ENCODE data around the gene COG6.

COG6 gene

GRCh38 chr13:39682310-39682709, 26.8 kb downstream of the COG6 start:
- no peak for DNase-seq (ENCODE audit: low read depth)

DNA sequence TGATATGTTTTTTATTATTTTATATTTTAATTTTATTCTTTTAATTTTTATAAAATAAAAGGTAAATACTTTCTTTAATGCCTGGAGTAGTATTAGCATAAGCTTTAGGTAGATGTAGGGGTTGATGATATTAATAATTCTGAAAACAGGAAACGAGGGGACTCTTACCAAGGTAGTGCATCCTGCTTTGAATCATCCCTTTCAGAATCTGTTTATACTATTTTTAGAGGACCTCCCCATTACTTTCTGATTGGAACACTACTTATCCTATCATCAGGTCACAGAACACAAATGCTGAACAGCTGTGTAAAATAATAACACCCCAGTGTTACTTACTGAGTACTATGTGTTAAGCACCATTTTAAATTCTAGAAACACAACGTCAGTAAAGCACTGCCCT, 27.3 kb downstream of the COG6 start:
- no peak for DNase-seq (ENCODE audit: low read depth)

DNA sequence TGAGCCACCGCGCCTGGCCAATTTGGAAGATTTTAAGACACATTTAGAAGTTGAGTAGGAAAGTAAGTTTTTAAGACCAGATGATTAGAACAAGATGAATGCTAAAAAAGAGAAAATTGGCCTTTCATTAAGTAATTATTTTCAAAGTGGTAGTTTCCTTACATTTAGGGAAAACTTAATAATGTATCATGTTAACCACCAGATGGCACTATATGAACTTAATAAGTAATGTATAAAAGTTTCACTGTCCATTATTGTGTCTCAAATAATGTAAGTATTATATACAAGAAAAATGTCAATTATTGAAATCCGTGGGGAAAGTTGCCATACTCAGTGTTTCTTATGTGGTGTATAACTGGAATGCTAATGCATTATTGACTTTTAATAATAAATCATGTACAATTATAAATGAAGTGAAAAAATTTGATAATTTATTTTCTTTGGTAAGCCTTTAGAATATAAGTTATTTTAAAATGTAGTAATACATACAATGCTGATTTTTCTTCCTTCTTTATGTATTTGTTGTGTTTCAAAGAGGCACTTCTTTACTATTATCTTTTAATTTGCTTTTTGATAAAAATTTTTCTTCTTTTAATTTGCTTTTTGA, 29.2 kb downstream of the COG6 start:
- no peak for DNase-seq (ENCODE audit: low read depth)

DNA sequence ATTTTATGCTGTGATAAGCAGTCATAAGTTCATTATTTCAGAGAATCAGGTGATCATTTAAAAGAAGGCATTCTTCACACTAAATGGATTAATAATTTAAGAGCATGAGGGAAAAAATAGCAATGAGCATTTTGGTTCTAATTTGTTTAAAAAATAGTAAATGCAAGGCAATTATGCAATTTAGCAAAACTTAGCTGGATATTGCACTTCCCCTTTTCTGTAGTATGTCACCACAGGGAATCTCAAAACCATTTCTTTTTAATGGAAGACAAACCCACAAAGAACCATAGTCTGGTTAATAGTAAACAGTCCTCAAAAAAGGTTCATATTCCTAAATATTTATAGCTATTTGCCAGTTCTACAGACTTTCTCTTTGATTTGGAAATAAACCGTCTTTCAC, 30.2 kb downstream of the COG6 start:
- DNase-seq (ENCODE audit: low read depth) = no peak

- no peak for DNase-seq (ENCODE audit: low read depth)
Observed at GRCh38 chr13:39688278-39688677, 32.8 kb downstream of the COG6 start.

DNA sequence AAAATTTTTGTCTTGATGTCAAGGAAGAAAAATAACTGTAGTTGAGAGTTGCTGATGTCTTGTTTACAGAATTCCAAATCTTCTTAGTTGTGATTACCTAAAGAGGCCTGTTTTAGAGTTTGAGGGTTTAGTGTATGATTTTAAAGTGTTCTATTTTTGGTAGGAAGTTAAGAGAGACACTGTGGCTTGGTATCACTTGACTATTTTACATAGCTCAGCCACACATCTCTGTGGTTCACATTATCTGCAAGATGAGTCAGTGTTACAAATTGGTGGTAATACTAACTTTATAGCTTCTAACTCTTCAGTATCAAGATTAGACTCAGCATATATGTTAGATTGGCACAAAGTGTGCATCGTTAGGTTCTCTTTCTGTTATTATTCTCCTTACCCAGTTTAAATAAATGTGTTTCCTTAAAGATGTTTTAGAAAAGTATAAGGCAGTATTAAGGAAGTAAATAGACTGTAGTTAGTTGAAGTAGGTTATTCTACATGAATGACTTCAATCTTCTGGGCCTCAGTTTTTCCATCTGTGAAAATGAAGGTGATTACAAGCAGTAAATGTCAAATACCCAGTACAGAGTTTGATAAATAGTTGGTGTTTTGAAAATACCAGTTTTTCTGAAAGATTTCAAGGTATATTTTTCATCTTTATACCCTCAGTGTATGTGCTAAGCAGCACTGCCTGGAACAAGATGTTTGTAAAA, 33.4 kb downstream of the COG6 start:
- DNase-seq (ENCODE audit: low read depth) = no peak

GRCh38 chr13:39692660-39693438, 37.4 kb downstream of the COG6 start:
- DNase-seq (ENCODE audit: low read depth) = no peak

GRCh38 chr13:39699274-39699673, 43.8 kb downstream of the COG6 start:
- DNase-seq (ENCODE audit: low read depth) = no peak

DNA sequence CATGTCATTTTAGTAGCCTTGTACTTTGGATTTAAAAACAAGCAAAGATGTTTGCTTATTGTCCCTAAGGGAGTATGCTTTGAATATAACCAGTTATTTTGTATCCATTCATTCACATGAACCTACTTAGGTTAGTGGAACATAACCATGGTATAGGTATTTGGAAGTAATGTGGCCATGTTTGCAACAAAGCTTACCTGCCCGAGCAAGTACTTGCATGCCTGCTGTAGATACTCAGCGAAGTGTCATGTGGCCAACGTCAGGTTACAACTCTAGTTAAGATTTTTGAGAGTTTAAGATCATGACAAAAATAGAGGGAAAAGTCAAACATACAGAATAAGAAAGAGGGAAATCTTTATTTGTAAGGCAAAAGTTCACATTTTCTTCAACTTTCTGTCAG, 57.2 kb downstream of the COG6 start:
- DNase-seq (ENCODE audit: low read depth) = no peak

DNA sequence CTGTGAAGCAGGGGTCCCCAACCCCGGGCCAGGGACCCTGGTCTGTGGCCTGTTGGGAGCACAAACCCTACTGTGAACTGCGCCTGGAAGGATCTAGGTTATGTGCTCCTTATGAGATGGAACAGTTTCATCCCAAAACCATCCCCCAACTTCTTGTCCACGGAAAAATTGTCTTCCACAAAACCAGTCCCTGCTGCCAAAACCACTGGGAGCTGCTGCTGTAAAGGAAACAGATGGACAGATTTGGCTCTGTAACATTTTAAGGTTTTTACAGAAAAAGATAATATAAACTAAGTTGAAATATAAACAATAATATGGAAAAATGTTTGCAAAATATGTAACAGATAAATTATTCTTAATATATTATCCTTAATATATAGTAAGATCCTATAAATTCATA, 73.7 kb downstream of the COG6 start:
- DNase-seq (ENCODE audit: low read depth) = no peak

- DNase-seq (ENCODE audit: low read depth) = no peak
Observed at GRCh38 chr13:39734952-39735351, 79.5 kb downstream of the COG6 start.

- DNase-seq (ENCODE audit: low read depth) = no peak
Observed at GRCh38 chr13:39737047-39737446, 81.6 kb downstream of the COG6 start.

- no peak for DNase-seq (ENCODE audit: low read depth)
Observed at GRCh38 chr13:39740761-39741160, 85.3 kb downstream of the COG6 start.

GRCh38 chr13:39748961-39749360, 93.5 kb downstream of the COG6 start:
- no peak for DNase-seq (ENCODE audit: low read depth)

DNA sequence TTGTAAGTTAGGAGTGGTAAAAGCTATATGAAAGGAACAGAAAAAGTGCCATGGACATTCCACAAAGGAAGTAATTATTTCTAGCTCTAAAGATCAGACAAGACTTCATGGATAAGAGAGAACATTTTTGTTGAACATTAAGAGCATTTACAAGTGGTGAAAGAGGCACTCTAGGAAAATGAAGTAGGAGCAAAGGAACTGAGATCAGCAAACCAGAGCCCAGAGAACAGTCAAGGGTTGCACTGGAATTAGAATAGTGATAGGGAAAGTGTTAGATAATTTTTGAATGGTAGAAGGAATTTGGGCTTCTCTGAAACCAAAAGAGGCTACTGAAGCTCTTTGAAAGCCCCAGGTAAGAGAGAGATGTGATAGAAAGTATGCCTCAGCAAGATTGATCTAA, 94.1 kb downstream of the COG6 start:
- DNase-seq (ENCODE audit: low read depth) = no peak

DNA sequence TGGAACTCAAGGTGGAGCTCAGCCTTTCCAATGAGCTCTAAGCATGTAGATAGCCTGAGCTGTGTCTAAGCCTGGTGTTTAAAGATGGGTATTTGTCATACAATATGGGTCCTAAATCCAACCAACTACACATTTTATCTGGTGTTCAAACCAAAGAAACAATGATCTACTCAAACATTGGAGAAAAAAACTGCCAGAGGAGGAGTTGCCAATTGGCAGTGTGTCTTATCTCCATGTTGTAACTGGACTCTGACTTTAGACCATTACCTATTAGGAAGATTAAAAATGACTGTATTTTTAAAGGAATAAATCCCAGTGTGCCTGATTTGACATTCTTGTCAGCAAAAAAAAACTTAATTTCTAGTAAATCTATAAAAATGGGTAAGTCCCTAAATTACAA, 96.3 kb downstream of the COG6 start:
- no peak for DNase-seq (ENCODE audit: low read depth)

DNA sequence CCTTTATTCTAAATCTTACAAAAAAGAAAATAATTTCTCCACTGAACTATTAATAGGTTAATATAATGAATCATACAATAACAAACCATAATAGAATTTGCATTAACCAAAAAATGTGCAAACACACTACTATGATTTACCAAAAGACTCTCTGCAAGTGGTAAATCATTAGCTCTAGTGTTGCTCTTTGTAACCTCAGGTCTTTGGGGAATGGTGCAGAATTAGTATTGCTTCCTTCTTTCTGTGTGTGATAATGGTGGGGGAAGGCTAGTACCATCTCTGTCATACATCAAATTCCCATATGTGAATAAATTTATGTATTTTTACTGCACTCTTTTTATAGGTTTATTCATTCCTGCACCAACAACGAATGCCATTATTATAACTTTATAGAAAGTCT, 105.1 kb downstream of the COG6 start:
- DNase-seq (ENCODE audit: low read depth) = no peak

DNA sequence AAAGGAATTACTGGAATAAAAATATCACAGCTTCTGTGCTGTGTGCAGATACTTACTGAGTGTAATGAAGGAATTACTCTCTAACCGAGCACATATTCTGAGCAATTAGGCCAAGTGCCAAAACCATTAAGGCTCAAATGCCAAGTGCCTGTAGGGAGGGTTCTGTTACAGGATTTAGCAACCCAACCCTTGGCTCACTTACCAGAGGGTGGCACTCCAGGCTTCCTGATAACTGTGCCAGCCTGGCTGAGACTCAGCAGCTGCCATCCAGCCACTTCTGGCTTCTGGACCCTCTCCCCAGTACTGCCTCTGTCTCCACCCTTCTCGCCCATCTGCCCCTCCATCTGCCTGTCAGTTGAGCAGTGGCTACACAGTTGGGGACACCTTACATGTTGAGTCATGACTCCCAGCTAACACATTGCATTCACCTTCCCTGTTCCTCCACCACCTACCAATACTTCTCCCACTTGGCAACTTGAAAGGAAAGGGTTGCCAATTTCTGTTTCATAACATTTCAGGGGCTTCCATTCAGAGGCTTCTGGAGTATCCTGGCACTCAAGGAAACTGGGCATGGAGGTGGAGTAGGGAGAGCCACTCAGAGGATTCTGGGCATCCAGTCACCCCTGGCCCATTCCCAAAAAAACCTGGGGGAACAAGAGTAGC, 110.5 kb downstream of the COG6 start:
- DNase-seq (ENCODE audit: low read depth) = peak; percentile 13

- DNase-seq (ENCODE audit: low read depth) = no peak
Observed at GRCh38 chr13:39766464-39767158, 111.1 kb downstream of the COG6 start.

GRCh38 chr13:39767791-39768517, 112.5 kb downstream of the COG6 start:
- DNase-seq (ENCODE audit: low read depth) = no peak

- no peak for DNase-seq (ENCODE audit: low read depth)
Observed at GRCh38 chr13:39768962-39769361, 113.5 kb downstream of the COG6 start.
